ENCODE data around the gene PRKCE. TPM values are rescaled to one million over a fixed set of nuclear protein-coding genes. Genes with fewer than 3 reads are reported as not detected.
"Not testable (repeated sequence)": the region's sequence is repeated elsewhere in the genome, so short reads cannot be mapped to it uniquely, and the experiment has no call there.

Gene PRKCE
- total RNA-seq, 1 experiment from 2014 or later: 4.4 TPM

DNA sequence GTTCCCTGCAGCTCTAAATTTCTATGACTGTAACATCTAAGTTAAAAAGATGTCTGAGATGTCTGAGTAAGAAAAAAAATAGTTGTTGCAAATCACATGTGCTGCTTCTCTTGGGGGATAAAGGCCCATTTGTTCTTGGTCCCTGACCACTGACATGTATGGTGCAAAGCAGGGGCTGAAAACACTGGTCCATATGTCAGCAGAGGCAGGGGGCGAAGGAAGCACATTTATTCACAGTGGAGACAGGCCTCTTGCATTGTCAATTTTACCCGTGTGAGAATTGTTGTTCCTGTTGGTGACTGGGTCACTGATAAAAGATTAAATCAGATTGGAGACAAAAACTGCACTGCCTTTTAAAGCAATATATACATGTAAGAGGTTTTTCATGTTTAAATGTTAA lies 38.8 kb downstream of the PRKCE start:
- Mint-ChIP-seq H3K9me3 (ENCODE audit: unreplicated experiment) (no peaks in the 10 kb centered on the region), H3K4me1 (ENCODE audit: low read depth, unreplicated experiment) (no peaks in the 10 kb centered on the region), H3K36me3 (ENCODE audit: insufficient read depth, unreplicated experiment) (no peaks in the 10 kb centered on the region), H3K27ac (ENCODE audit: unreplicated experiment) (no peak overlapping the region), H3K4me3 (ENCODE audit: unreplicated experiment) (no peak overlapping the region), H3K27me3 (ENCODE audit: insufficient read depth, unreplicated experiment) (no peaks in the 10 kb centered on the region)
- H3K4me3 ChIP-seq (ENCODE audit: low read depth, low read length): no peak overlapping the region
- DNase-seq: no peak
- no TSS peak for BruUV-seq (replicated peaks)
- ChIA-PET CTCF (no interaction called here), POLR2A (no interaction called here)
- TF ChIP-seq, protein P1, sequence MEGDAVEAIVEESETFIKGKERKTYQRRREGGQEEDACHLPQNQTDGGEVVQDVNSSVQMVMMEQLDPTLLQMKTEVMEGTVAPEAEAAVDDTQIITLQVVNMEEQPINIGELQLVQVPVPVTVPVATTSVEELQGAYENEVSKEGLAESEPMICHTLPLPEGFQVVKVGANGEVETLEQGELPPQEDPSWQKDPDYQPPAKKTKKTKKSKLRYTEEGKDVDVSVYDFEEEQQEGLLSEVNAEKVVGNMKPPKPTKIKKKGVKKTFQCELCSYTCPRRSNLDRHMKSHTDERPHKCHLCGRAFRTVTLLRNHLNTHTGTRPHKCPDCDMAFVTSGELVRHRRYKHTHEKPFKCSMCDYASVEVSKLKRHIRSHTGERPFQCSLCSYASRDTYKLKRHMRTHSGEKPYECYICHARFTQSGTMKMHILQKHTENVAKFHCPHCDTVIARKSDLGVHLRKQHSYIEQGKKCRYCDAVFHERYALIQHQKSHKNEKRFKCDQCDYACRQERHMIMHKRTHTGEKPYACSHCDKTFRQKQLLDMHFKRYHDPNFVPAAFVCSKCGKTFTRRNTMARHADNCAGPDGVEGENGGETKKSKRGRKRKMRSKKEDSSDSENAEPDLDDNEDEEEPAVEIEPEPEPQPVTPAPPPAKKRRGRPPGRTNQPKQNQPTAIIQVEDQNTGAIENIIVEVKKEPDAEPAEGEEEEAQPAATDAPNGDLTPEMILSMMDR (IDR thresholded peaks at IDR 0.05; ENCODE audit: insufficient read depth in 1 of 2, low read depth in 1 of 2, low read length in 1 of 2, severe bottlenecking in 1 of 2, unreplicated experiment in 1 of 2): no peak
- no peaks in the 10 kb centered on the region for H3K27me3 ChIP-seq (replicated peaks; ENCODE audit: control insufficient read depth, insufficient read depth, low read length)
- no peaks in the 10 kb centered on the region for H3K9me3 ChIP-seq
- no peaks in the 10 kb centered on the region for H3K36me3 ChIP-seq (ENCODE audit: control insufficient read depth, insufficient read depth, low read length)
- intact Hi-C loops (cut with micrococcal nuclease; ENCODE audit: unreplicated experiment): no loop called here
- H3K4me1 ChIP-seq: peaks cover 7% of the 10 kb centered on the region

DNA sequence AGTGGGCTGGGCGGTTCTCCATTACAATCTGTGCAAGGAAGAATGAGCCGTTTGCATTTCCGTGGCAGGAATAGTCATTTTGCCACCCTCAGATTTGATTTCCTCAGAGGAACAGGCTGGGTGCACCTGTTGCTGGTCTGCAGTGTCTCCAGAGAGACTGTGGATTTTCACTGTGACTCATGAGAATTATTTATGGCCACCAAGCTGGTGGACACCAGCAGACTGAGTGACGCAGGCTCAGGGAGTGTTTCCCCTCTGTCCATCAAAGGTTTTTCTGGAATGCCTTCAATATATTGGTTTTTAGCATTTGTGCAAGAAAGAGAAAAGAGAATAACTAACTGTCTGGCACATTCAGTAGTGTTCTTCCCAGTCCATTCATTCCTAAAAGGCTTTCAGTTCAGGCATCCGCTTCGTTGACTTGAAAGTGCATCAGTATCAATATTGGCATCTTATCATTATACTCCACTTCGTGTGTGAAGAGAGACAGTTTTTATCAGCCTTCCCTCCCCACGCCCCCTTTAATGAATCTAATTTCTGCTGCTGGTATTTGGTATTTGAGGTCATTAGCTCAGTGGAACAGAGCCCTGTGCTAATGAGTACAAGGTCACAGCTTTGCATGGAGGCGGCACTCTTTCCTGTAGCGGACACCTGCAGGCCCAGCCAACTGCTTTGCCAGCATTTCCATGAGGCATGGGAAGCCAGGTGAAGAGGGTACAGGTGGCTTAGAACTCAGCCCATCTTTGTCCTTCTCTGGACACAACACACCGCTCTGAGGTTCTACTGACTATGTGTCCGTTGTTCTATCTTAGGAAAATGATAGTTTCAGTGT lies 39.9 kb downstream of the PRKCE start:
- no TSS peak for BruUV-seq (replicated peaks)
- Histone ChIP-seq H3K4me1 (peaks cover 7% of the 10 kb centered on the region), H3K9me3 (no peaks in the 10 kb centered on the region), H3K27me3 (replicated peaks; ENCODE audit: control insufficient read depth, insufficient read depth, low read length) (no peaks in the 10 kb centered on the region), H3K4me3 (ENCODE audit: low read depth, low read length) (no peak overlapping the region), H3K36me3 (ENCODE audit: control insufficient read depth, insufficient read depth, low read length) (no peaks in the 10 kb centered on the region)
- Mint-ChIP-seq H3K4me3 (ENCODE audit: unreplicated experiment) (no peak overlapping the region), H3K36me3 (ENCODE audit: insufficient read depth, unreplicated experiment) (no peaks in the 10 kb centered on the region), H3K27ac (ENCODE audit: unreplicated experiment) (no peak overlapping the region), H3K27me3 (ENCODE audit: insufficient read depth, unreplicated experiment) (no peaks in the 10 kb centered on the region), H3K4me1 (ENCODE audit: low read depth, unreplicated experiment) (no peaks in the 10 kb centered on the region), H3K9me3 (ENCODE audit: unreplicated experiment) (no peaks in the 10 kb centered on the region)
- ChIA-PET CTCF (interaction anchor here (0.5 kb wide), 1 partner anchor 1653 kb away, joined by 4 read pairs; no protein-coding TSS in a partner anchor), POLR2A (no interaction called here)
- TF ChIP-seq, protein P1 (IDR thresholded peaks at IDR 0.05; ENCODE audit: insufficient read depth in 1 of 2, low read depth in 1 of 2, low read length in 1 of 2, severe bottlenecking in 1 of 2, unreplicated experiment in 1 of 2): no peak
- intact Hi-C loops (cut with micrococcal nuclease; ENCODE audit: unreplicated experiment): no loop called here
- no peak for DNase-seq

DNA sequence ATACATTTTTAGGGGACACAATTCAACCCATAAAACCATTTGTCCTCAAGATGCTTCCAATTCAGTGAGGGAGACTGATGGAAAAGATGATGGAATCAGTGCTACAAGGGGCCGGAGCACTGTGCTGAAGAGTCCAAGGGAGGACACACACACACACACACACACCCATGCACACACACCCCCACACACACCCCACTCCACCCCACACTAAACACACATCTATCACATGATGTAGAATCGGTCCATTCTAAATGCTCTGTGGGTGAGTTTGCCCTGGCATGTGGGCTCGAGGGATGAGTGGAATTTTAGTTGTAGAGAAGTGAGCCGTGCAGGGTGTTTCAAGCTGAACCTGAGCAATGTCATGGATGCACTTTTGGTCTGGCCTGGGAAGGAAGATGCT lies 41.1 kb downstream of the PRKCE start:
- peaks cover 7% of the 10 kb centered on the region for H3K4me1 ChIP-seq
- no peak overlapping the region for H3K4me3 Mint-ChIP-seq (ENCODE audit: unreplicated experiment)
- H3K27me3 Mint-ChIP-seq (ENCODE audit: insufficient read depth, unreplicated experiment): no peaks in the 10 kb centered on the region
- POLR2A ChIA-PET: no interaction called here
- no peak for DNase-seq
- no peaks in the 10 kb centered on the region for H3K9me3 Mint-ChIP-seq (ENCODE audit: unreplicated experiment)
- H3K4me3 ChIP-seq (ENCODE audit: low read depth, low read length): no peak overlapping the region
- H3K27ac Mint-ChIP-seq (ENCODE audit: unreplicated experiment): no peak overlapping the region
- no peaks in the 10 kb centered on the region for H3K27me3 ChIP-seq (replicated peaks; ENCODE audit: control insufficient read depth, insufficient read depth, low read length)
- CTCF ChIA-PET: no interaction called here
- BruUV-seq (replicated peaks): no TSS peak
- H3K36me3 Mint-ChIP-seq (ENCODE audit: insufficient read depth, unreplicated experiment): no peaks in the 10 kb centered on the region
- no peaks in the 10 kb centered on the region for H3K9me3 ChIP-seq
- H3K4me1 Mint-ChIP-seq (ENCODE audit: low read depth, unreplicated experiment): no peaks in the 10 kb centered on the region
- TF ChIP-seq, protein P1 (IDR thresholded peaks at IDR 0.05; ENCODE audit: insufficient read depth in 1 of 2, low read depth in 1 of 2, low read length in 1 of 2, severe bottlenecking in 1 of 2, unreplicated experiment in 1 of 2): no peak
- no peaks in the 10 kb centered on the region for H3K36me3 ChIP-seq (ENCODE audit: control insufficient read depth, insufficient read depth, low read length)
- intact Hi-C loops (cut with micrococcal nuclease; ENCODE audit: unreplicated experiment): no loop called here

DNA sequence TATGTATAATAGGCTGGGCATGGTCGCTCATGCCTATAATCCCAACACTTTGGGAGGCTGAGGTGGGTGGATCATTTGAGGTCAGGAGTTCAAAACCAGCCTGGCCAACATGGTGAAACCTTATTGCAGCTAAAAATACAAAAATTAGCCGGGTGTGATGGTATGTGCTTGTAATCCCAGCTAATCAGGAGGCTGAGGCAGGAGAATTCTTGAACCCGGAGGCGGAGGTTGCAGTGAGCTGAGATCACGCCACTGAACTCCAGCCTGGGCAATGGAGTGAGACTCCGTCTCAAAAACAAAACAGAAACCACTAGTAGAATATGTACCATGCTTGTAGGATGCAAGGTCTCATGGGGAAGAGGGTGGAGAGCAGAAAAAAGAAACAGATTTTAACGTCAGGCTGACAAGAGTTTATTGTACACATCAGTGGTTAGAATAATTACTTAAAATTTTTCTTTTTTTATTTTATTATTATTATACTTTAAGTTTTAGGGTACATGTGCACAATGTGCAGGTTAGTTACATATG lies 44.1 kb downstream of the PRKCE start:
- POLR2A ChIA-PET; intact Hi-C loops (cut with micrococcal nuclease; ENCODE audit: unreplicated experiment); BruUV-seq (replicated peaks); H3K9me3 Mint-ChIP-seq (ENCODE audit: unreplicated experiment); H3K36me3 Mint-ChIP-seq (ENCODE audit: insufficient read depth, unreplicated experiment); H3K27me3 ChIP-seq (replicated peaks; ENCODE audit: control insufficient read depth, insufficient read depth, low read length); DNase-seq; CTCF ChIA-PET; H3K36me3 ChIP-seq (ENCODE audit: control insufficient read depth, insufficient read depth, low read length); H3K9me3 ChIP-seq; H3K27me3 Mint-ChIP-seq (ENCODE audit: insufficient read depth, unreplicated experiment); H3K27ac Mint-ChIP-seq (ENCODE audit: unreplicated experiment); H3K4me3 Mint-ChIP-seq (ENCODE audit: unreplicated experiment); H3K4me1 Mint-ChIP-seq (ENCODE audit: low read depth, unreplicated experiment); H3K4me1 ChIP-seq; H3K4me3 ChIP-seq (ENCODE audit: low read depth, low read length): not testable (repeated sequence)

Measured in Caco-2 (cell line).